DOHH2 (cell line): ENCODE results near the gene COL19A1.

Experiments used
- H3F3A ChIP-seq: fragments of 200-600 bp; sonication (generic), shearing (Covaris generic); 2 replicates; pipeline ENCODE4 v1.6.0; 2016; ENCODE audit warnings: antibody characterized with exemption, mild to moderate bottlenecking; ENCODE audit not compliant: control insufficient read depth, insufficient read depth
- H3K27ac ChIP-seq: fragments of 200-600 bp; sonication (generic); 2 replicates; pipeline ENCODE4 v1.5.1; 2014; ENCODE audit warnings: low read depth, mild to moderate bottlenecking, low read length, moderate library complexity
- H3K27me3 ChIP-seq: fragments of 200-600 bp; sonication (generic); 2 replicates; pipeline ENCODE4 v1.6.1; 2014; ENCODE audit warnings: mild to moderate bottlenecking, low read length, mixed read lengths; ENCODE audit not compliant: control insufficient read depth
- H3K36me3 ChIP-seq: fragments of 200-600 bp; sonication (generic); 2 replicates; pipeline ENCODE4 v1.6.1; 2014; ENCODE audit warnings: mild to moderate bottlenecking, low read length, moderate library complexity, mixed read lengths; ENCODE audit not compliant: control insufficient read depth
- H3K4me1 ChIP-seq: fragments of 200-600 bp; sonication (generic); 2 replicates; pipeline ENCODE4 v1.6.1; 2014; ENCODE audit warnings: mild to moderate bottlenecking, low read length, mixed read lengths; ENCODE audit not compliant: control insufficient read depth
- H3K4me2 ChIP-seq: fragments of 200-600 bp; sonication (generic); 2 replicates; pipeline ENCODE4 v1.6.0; 2014; ENCODE audit warnings: mild to moderate bottlenecking, low read length, moderate library complexity
- H3K4me3 ChIP-seq: fragments of 200-600 bp; sonication (generic); 2 replicates; pipeline ENCODE4 v1.5.1; 2014; ENCODE audit warnings: mild to moderate bottlenecking, low read length, mixed read lengths
- H3K79me2 ChIP-seq: fragments of 200-600 bp; sonication (generic); 2 replicates; pipeline ENCODE4 v1.6.1; 2014; ENCODE audit warnings: mild to moderate bottlenecking, low read length, mixed read lengths; ENCODE audit not compliant: control insufficient read depth
- H3K9me2 ChIP-seq: fragments of 200-600 bp; sonication (generic); replicated peaks from 2 replicates; pipeline ENCODE4 v1.6.1; 2014; ENCODE audit warnings: mild to moderate bottlenecking, low read length, mixed read lengths; ENCODE audit not compliant: control insufficient read depth
- H3K9me3 ChIP-seq: fragments of 200-600 bp; sonication (generic); 2 replicates; pipeline ENCODE4 v1.6.1; 2014; ENCODE audit warnings: antibody characterized with exemption, low read length, mixed read lengths; ENCODE audit not compliant: control insufficient read depth, insufficient read depth
- H4K20me1 ChIP-seq: fragments of 200-600 bp; sonication (generic); 2 replicates; pipeline ENCODE4 v1.6.0; 2014; ENCODE audit warnings: low read depth, mild to moderate bottlenecking, antibody characterized with exemption, low read length, moderate library complexity; ENCODE audit not compliant: control insufficient read depth, insufficient read depth
- CTCF ChIP-seq: fragments of 200-600 bp; sonication (generic); IDR thresholded peaks from one replicate; pipeline ENCODE4 v1.5.1; 2014; ENCODE audit warnings: antibody characterized with exemption, mild to moderate bottlenecking, low read depth, low read length; ENCODE audit not compliant: poor library complexity, severe bottlenecking
- EZH2phosphoT487 ChIP-seq: fragments of 200-600 bp; sonication (generic); IDR thresholded peaks from 2 replicates; pipeline ENCODE4 v1.6.1; 2017; ENCODE audit warnings: borderline replicate concordance, mild to moderate bottlenecking, antibody characterized with exemption, low read length, moderate library complexity, mixed read lengths

Gene COL19A1

GRCh38 chr6:70196531-70196930, 330.2 kb downstream of the COL19A1 start:
- no peaks in the 10 kb centered on the region for H3K36me3 ChIP-seq
- no peak for TF ChIP-seq EZH2phosphoT487
- TF ChIP-seq CTCF, result no peak
- H3K27me3 ChIP-seq, result 0 out of 2 replicates have a peak, but pooled peaks cover 2% of the 10 kb centered on the region
- H3K4me2 ChIP-seq, result no peak overlapping the region
- H3F3A ChIP-seq, result no peaks in the 10 kb centered on the region
- H3K27ac ChIP-seq, result no peak overlapping the region
- no peaks in the 10 kb centered on the region for H3K4me1 ChIP-seq
- H3K79me2 ChIP-seq, result no peaks in the 10 kb centered on the region
- H3K9me3 ChIP-seq, result no peaks in the 10 kb centered on the region
- H4K20me1 ChIP-seq, result no peaks in the 10 kb centered on the region
- no peak overlapping the region for H3K4me3 ChIP-seq
- H3K9me2 ChIP-seq, result no peaks in the 10 kb centered on the region; the same call in 1 of the 2 replicates

GRCh38 chr6:70198785-70199184, 332.4 kb downstream of the COL19A1 start:
- H3K9me3 ChIP-seq, result no peaks in the 10 kb centered on the region
- no peak for TF ChIP-seq CTCF
- TF ChIP-seq EZH2phosphoT487, result no peak
- H3K4me2 ChIP-seq, result no peak overlapping the region
- H3K36me3 ChIP-seq, result no peaks in the 10 kb centered on the region
- no peak overlapping the region for H3K4me3 ChIP-seq
- no peaks in the 10 kb centered on the region for H4K20me1 ChIP-seq
- no peaks in the 10 kb centered on the region; the same call in 1 of the 2 replicates for H3K9me2 ChIP-seq
- H3K27me3 ChIP-seq, result 0 out of 2 replicates have a peak, but pooled peaks cover 2% of the 10 kb centered on the region
- H3K79me2 ChIP-seq, result no peaks in the 10 kb centered on the region
- H3K27ac ChIP-seq, result no peak overlapping the region
- no peaks in the 10 kb centered on the region for H3F3A ChIP-seq
- H3K4me1 ChIP-seq, result no peaks in the 10 kb centered on the region

GRCh38 chr6:70208235-70208790, 342.0 kb downstream of the COL19A1 start:
- Histone ChIP-seq H3K9me2 (no peaks in the 10 kb centered on the region), H3K36me3 (no peaks in the 10 kb centered on the region), H3K79me2 (no peaks in the 10 kb centered on the region), H3K27ac (no peak overlapping the region), H3K27me3 (0 out of 2 replicates have a peak, but pooled peaks cover 4% of the 10 kb centered on the region), H3K9me3 (no peaks in the 10 kb centered on the region), H3K4me2 (no peak overlapping the region), H3K4me3 (no peak overlapping the region), H4K20me1 (no peaks in the 10 kb centered on the region), H3K4me1 (no peaks in the 10 kb centered on the region), H3F3A (no peaks in the 10 kb centered on the region)
- TF ChIP-seq CTCF, result no peak
- no peak for TF ChIP-seq EZH2phosphoT487
